Neural cell (in vitro differentiated cells): Measurements from ENCODE around the gene CXCL13.

Experiments used
- EP300 ChIP-seq: fragments of 450-650 bp; conservative IDR thresholded peaks from 2 replicates; pipeline ENCODE4 v1.6.1; 2014; ENCODE audit warnings: antibody characterized with exemption, mild to moderate bottlenecking, moderate library complexity; ENCODE audit not compliant: poor library complexity, severe bottlenecking
- EZH2 ChIP-seq: fragments of 200-600, 300-800 bp; shearing (Covaris generic), sonication (generic); IDR thresholded peaks from 2 replicates; pipeline ENCODE4 v1.6.1; 2014; ENCODE audit warnings: antibody characterized with exemption, low read length, borderline replicate concordance, mild to moderate bottlenecking; ENCODE audit not compliant: insufficient read depth, poor library complexity, severe bottlenecking
- POLR2AphosphoS5 ChIP-seq: IDR thresholded peaks from 2 replicates; pipeline ENCODE4 v1.6.1; 2012
- TAF1 ChIP-seq: IDR thresholded peaks from 2 replicates; pipeline ENCODE4 v1.6.1; 2012; ENCODE audit warnings: low read depth
- TF ChIP-seq, protein P1 (sequence below): fragments of 450-650 bp; IDR thresholded peaks from 2 replicates; pipeline ENCODE4 v1.5.1; 2014; ENCODE audit warnings: antibody characterized with exemption, mild to moderate bottlenecking, moderate library complexity; ENCODE audit not compliant: poor library complexity, severe bottlenecking
- TF ChIP-seq, protein P2 (sequence below): IDR thresholded peaks from 2 replicates; pipeline ENCODE4 v1.6.1; 2012; ENCODE audit warnings: borderline replicate concordance

DNA sequence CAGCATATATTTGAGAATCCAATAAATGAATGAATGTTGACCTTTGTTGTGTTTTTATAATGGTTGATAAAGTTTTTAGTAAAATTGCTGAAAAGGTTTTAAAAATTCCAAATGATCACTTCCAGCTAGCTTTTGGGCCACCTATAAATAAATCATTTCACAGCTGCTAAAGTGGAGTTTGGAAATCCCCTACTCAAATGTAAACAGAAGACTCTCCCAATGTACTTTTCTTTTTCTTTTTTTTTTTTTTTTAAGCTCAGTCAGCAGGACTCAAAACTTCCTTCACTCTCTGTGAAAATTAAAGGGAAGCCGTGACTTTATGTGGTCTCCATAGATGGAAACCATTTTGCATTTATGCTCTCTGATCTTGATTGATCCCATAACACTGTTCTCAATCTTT, 45.2 kb downstream of the CXCL13 start:
- TF ChIP-seq, protein P1, sequence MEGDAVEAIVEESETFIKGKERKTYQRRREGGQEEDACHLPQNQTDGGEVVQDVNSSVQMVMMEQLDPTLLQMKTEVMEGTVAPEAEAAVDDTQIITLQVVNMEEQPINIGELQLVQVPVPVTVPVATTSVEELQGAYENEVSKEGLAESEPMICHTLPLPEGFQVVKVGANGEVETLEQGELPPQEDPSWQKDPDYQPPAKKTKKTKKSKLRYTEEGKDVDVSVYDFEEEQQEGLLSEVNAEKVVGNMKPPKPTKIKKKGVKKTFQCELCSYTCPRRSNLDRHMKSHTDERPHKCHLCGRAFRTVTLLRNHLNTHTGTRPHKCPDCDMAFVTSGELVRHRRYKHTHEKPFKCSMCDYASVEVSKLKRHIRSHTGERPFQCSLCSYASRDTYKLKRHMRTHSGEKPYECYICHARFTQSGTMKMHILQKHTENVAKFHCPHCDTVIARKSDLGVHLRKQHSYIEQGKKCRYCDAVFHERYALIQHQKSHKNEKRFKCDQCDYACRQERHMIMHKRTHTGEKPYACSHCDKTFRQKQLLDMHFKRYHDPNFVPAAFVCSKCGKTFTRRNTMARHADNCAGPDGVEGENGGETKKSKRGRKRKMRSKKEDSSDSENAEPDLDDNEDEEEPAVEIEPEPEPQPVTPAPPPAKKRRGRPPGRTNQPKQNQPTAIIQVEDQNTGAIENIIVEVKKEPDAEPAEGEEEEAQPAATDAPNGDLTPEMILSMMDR, result no peak
- TF ChIP-seq, protein P2, sequence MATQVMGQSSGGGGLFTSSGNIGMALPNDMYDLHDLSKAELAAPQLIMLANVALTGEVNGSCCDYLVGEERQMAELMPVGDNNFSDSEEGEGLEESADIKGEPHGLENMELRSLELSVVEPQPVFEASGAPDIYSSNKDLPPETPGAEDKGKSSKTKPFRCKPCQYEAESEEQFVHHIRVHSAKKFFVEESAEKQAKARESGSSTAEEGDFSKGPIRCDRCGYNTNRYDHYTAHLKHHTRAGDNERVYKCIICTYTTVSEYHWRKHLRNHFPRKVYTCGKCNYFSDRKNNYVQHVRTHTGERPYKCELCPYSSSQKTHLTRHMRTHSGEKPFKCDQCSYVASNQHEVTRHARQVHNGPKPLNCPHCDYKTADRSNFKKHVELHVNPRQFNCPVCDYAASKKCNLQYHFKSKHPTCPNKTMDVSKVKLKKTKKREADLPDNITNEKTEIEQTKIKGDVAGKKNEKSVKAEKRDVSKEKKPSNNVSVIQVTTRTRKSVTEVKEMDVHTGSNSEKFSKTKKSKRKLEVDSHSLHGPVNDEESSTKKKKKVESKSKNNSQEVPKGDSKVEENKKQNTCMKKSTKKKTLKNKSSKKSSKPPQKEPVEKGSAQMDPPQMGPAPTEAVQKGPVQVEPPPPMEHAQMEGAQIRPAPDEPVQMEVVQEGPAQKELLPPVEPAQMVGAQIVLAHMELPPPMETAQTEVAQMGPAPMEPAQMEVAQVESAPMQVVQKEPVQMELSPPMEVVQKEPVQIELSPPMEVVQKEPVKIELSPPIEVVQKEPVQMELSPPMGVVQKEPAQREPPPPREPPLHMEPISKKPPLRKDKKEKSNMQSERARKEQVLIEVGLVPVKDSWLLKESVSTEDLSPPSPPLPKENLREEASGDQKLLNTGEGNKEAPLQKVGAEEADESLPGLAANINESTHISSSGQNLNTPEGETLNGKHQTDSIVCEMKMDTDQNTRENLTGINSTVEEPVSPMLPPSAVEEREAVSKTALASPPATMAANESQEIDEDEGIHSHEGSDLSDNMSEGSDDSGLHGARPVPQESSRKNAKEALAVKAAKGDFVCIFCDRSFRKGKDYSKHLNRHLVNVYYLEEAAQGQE, result no peak
- TF ChIP-seq EZH2 (no peak), POLR2AphosphoS5 (no peak), EP300 (no peak), TAF1 (no peak)
